HuH-7 (cell line): ENCODE measurements around the gene OR7D4.
"Not testable (repeated sequence)": the region's sequence is repeated elsewhere in the genome, so short reads cannot be mapped to it uniquely, and the experiment has no call there.

Source experiments
- DNase-seq: peaks from one replicate; pipeline ENCODE4 v3.0.0; 2011; ENCODE audit warnings: low spot score

Gene OR7D4

DNA sequence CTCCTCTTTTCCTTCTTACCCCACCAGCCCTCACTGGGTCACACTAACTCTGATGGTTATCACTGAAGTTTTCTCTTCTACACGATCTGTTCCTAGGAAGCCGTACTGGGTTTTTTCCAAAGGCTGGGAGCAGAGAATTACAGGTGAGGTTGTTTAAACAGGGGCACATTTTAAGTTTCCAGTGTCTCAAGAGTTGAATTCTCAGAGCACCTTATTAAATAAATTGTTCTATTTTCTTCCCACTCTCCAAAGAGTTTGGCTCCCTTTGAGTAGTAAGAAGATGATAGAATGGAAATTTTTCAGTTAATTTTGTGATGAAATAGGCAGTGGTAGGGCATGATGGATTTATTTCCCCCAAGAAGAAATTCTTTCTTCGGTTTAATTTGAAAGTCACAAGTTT lies at the start of gene OR7D4:
Gene OR7D4, minus strand, starts transcription at position 101 of the 400 bp plus-strand sequence. CDS start 4,752 bp downstream, outside the sequence.
- DNase-seq: no peak

DNA sequence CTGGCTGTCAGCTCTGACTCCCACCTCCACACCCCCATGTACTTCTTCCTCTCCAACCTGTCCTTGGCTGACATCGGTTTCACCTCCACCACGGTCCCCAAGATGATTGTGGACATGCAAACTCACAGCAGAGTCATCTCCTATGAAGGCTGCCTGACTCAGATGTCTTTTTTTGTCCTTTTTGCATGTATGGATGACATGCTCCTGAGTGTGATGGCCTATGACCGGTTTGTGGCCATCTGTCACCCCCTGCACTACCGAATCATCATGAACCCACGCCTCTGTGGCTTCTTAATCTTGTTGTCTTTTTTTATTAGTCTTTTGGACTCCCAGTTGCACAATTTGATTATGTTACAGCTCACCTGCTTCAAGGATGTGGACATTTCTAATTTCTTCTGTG lies 31.8 kb upstream of the OR7D4 start:
- DNase-seq: no peak

GRCh38 chr19:9250630-9251029 lies 31.2 kb upstream of the OR7D4 start, which contains the start of gene OR7E24:
TSS of gene OR7E24 (plus strand) at chr19:9250930. CDS start at chr19:9251044, 114 bp downstream.
- no peak for DNase-seq

GRCh38 chr19:9205501-9206113 lies 13.8 kb downstream of the OR7D4 start:
- DNase-seq: peak; percentile 37

- not testable (repeated sequence) for DNase-seq
These were observed 21.3 kb downstream of the OR7D4 start for GRCh38 chr19:9198044-9198443.

DNA sequence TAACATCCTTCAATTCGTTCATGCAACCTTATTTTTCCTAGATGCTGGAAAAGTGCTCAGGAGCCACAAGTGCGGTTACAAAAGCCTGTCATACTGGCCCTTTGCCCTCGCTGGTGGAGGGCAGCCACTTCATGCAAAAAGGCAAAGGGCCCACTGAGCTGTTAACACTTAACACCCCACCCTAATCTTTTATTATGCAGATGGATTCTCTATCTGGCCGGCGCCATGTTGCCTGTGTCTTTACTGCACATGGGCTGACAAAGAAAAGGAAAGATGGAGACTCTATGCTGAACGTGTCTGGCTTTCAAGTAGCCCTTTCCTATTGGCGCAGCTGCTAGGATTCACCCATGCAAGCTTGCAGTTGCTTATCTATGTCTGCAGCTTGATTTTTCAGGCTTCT lies 29.9 kb downstream of the OR7D4 start:
- DNase-seq: no peak

- DNase-seq: no peak
These were observed 32.2 kb downstream of the OR7D4 start for GRCh38 chr19:9187191-9187590.

GRCh38 chr19:9183000-9183399 lies 36.4 kb downstream of the OR7D4 start:
- no peak for DNase-seq

DNA sequence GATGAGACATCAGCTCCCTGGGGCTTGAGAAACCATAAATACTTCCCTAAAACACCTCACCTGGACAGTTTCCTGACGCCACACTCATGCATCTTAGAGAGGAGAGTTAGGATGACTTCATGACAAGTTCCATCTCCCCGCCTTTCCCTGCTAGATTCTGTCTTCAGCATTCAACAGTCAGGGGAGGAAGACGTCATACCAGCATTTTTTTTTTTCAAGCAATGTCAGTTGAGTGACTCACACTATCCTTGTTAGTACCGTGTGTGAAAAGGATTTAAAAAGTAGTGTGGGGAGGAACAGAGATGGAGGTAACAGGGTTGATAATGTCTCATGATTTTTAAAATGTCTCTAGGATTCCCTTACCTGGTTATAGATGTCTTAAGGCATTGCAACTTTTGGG lies 40.5 kb downstream of the OR7D4 start, which contains the start of gene OR7D2:
Gene OR7D2, plus strand, starts transcription at position 79 of the 400 bp plus-strand sequence. CDS start 6,803 bp downstream, outside the sequence.
- DNase-seq: no peak

DNA sequence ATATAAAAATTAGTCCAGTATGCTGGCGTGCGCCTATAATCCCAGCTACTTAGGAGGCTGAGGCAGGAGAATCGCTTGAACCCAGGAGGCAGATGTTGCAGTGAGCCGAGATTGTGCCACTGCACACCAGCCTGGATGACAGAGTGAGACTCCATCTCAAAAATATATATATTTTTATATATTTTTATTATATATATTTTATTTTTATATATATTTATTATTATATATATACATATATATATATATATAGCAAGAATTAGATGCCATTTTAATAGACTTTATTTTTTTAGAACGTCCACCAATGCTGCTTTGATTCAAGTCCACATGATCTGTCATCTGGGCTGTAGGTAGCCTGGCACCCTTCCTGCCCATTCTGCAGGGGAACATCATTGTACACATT lies 44.1 kb downstream of the OR7D4 start:
- DNase-seq: no peak

DNA sequence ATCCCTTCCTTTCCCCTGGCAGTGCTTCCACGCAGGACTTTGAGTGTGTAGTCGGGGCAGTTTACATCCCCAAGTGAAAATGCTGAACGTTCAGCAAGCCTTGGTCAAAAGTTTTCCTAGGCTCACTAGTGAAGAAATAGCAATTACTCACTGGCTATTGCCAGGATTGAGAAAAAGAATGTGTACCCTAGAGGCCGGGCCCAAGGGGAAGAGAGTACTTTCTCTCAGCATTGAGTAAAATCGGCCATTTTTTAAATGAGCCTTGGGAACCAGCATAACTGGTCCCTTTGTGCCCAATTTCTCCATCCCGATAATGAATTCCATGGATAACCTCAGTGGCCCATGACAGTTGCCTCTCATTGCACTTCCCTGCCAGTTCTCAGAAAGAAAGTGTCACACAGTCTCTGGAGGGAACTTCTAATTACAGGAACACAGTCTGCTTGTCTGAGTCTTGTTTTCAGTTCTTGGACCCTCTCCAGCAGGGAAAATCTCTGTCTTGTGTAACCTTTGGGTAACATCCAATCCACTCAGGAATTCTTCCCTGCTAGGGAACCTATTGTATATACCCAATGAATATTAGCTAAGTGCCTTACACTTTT lies 47.9 kb downstream of the OR7D4 start:
- no peak for DNase-seq

- DNase-seq: no peak
These were observed 52.5 kb downstream of the OR7D4 start for GRCh38 chr19:9166846-9167245.

DNA sequence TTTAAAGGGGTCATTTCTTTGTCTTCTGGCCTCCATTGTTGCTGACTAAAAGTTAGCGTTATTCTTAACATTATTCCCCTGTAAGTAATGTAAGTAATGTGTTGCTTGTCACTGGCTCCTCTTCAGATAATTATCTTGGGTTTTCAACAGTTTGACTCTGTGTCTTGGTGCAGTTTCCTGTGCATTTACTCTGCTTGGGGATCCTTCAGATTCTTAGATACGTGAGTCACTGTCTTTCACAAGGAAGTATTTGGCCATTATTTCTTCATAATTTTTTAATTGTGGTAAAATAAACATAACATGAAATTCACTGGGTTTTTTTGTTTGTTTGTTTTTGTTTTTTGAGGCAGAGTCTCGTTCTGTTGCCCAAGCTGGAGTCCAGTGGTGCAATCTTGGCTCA lies 54.1 kb downstream of the OR7D4 start:
- no peak for DNase-seq

GRCh38 chr19:9161427-9161826 lies 58.0 kb downstream of the OR7D4 start:
- no peak for DNase-seq
